GM19238 (cell line): ENCODE data around the gene PIP4K2C.

Experiments
- DNase-seq: peaks from one replicate; pipeline ENCODE4 v3.0.0; 2011; ENCODE audit warnings: low spot score; ENCODE audit not compliant: insufficient read length

The PIP4K2C gene

GRCh38 chr12:57590864-57591781 lies at the start of gene PIP4K2C:
Gene PIP4K2C, plus strand, starts transcription at chr12:57591192. Its CDS starts 98 bp downstream, at chr12:57591290.
- peak; percentile 95 for DNase-seq

- no peak for DNase-seq
Measured at GRCh38 chr12:57541717-57542116, 49.3 kb upstream of the PIP4K2C start.

- DNase-seq, result no peak
Measured at GRCh38 chr12:57543581-57543980, 47.4 kb upstream of the PIP4K2C start.

GRCh38 chr12:57545809-57546437 lies 45.1 kb upstream of the PIP4K2C start:
- no peak for DNase-seq

GRCh38 chr12:57546438-57547287 lies 44.3 kb upstream of the PIP4K2C start, which contains the start of gene DCTN2:
Gene DCTN2, minus strand, starts transcription at chr12:57547192. Its CDS starts 129 bp downstream, at chr12:57547063.
- peak; percentile 99 for DNase-seq

- no peak for DNase-seq
Measured at GRCh38 chr12:57547288-57548012, 43.5 kb upstream of the PIP4K2C start.

GRCh38 chr12:57548013-57548315 lies 43.0 kb upstream of the PIP4K2C start:
- DNase-seq, result no peak

- no peak for DNase-seq
Measured at GRCh38 chr12:57548488-57548887, 42.5 kb upstream of the PIP4K2C start.

GRCh38 chr12:57549203-57549908 lies 41.6 kb upstream of the PIP4K2C start:
- no peak for DNase-seq

- peak; percentile 66 for DNase-seq
Measured at GRCh38 chr12:57549909-57550640, 40.9 kb upstream of the PIP4K2C start, which contains the start of gene KIF5A. Gene KIF5A, plus strand, starts transcription at chr12:57550044. Its CDS starts 228 bp downstream, at chr12:57550272.

- no peak for DNase-seq
Measured at GRCh38 chr12:57550641-57551549, 40.1 kb upstream of the PIP4K2C start.

- DNase-seq, result no peak
Measured at GRCh38 chr12:57551637-57552305, 39.2 kb upstream of the PIP4K2C start.

GRCh38 chr12:57552306-57552651 lies 38.7 kb upstream of the PIP4K2C start:
- DNase-seq, result no peak

GRCh38 chr12:57552835-57553313 lies 38.1 kb upstream of the PIP4K2C start:
- no peak for DNase-seq

- no peak for DNase-seq
Measured at GRCh38 chr12:57553343-57554202, 37.4 kb upstream of the PIP4K2C start.

GRCh38 chr12:57554453-57554852 lies 36.5 kb upstream of the PIP4K2C start:
- no peak for DNase-seq

GRCh38 chr12:57554897-57555296 lies 36.1 kb upstream of the PIP4K2C start:
- no peak for DNase-seq
